COLO829 (cell line): ENCODE results near the gene GALNT6.
A peak's percentile ranks its signal among the peaks of the same experiment; 100 is the strongest.

Experiments
- DNase-seq: peaks from one replicate; pipeline ENCODE4 v3.0.0; 2012; ENCODE audit warnings: low spot score

Gene GALNT6

DNA sequence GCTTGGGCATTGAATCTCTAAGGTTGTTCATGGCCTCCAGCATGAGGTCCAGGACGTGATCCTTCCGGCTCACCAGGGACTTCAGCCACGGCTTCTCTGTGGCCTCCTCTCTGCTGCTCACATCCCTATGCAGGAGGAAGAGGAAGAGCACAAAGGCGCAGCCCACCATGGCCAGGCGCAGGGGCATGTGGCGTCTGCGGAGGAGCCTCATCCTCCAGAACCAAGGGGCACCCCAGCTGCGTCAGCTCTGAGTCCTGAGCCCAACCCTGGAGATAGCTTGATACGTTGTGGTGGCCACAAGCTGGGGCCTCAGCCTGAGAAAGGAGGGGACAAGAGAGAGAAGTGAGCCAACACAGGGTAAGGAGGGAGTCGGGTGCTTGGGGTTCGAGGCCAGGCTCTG lies 11.6 kb downstream of the GALNT6 start:
- no peak for DNase-seq

DNA sequence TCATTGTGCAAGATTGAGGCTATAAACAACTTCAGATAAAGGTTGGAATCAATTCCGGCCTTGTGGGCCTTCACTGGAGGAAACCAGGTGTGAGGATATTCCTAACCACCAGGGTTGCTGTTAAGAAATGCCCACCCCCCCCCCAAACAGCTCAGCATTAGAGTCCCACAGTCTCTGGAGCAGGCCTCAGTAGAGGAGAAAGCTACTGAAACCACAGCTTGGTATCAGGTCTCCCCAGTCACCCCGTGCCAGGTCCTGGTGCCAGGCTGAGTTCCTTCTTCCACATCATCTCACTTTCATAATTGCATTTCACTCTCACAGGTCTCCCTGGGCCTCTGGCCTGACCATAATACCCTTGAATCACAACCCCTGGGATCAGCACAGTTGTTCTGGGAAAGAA lies 12.5 kb downstream of the GALNT6 start:
- DNase-seq, result no peak

DNA sequence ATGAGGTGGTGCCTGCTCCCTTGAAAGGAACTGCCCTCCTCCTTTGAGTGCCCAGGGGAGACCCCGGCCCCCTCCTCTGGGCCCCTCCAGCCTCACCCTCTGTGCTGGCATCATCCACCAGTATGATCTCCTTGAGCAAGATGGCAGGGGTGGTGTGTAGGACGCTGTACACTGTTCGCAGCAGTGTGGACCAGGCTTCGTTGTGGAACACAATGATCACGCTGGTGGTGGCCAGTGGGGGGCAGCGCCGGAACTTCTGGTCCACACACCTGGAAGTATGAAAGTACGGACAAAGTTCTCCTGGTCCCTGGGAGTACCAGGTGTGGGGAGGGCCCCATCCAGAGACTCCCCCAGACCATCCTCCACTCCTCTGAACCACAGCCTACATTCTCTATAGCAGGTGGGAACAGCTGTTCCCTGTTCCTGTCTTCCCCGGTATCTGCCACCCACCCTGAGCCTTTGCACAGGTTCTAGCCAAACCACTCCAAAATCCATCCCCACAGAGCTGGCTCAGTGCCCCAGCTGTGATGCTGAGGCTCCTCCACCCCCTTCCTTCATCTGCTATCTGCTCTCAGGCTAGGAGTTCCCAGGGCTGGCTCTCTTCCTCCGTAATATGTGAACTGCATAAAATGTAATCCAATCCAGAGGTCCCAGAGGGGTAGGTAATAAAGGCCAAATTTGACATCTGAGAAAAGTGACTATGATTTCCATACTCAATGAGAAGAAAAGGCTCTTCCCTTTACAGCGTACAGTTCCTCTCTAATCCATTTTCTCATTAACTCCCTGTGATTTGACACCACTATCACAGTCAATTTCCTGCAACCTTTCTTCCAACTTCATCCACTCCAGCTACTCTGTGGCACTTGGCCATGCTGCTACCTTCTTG lies 13.9 kb downstream of the GALNT6 start:
- no peak for DNase-seq

DNA sequence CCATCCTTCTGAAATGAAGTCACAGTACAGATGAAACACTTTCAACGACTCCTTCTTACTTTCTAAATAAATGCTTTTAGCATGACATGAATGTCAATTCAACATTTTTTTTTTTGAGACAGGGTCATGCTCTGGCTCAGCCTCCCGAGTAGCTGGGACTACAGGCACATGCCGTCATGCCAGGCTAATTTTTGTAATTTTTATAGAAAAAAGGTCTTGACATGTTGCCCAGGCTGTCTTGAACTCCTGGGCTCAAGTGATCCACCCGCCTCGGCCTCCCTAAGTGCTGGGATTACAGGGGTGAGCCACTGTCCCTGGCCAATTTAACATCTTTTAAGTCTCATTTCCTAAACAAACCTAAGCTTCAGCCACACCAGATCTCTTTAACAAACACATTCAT lies 16.4 kb downstream of the GALNT6 start:
- no peak for DNase-seq

DNA sequence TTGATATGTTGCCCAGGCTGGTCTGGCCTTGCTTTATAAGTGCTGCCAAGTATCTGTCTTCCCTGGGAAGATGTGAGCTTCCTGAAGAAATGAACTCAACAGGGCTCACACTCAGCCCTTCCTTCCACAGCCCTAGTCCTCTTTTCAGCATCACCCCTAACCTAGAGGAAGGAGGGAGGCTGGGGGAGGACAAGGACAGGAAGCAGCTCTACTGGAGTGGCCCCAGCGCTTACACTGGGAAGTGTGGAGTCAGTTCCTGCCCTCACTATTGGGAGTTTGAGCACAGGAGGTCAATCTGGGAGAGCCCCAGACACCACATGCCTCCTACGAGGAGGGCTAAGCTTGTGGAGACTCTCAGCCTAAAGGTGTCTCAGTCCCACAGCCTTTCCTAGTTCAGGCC lies 16.8 kb downstream of the GALNT6 start:
- DNase-seq, result no peak

DNA sequence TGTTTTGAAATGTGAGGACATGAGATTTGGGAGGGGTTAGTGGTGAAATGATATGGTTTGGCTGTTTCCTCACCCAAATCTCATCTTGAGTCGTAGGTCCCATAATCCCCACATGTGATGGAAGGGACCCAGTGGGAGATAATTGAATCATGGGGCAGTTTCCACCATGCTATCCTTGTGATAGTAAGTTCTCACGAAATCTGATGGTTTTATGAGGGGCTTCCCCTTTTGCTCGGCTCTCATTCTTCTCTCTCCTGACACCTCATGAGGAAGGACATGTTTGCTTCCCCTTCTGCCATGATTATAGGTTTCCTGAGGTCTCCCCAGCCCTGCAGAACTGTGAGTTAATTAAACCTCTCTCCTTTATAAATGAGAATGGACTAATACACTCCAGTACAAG lies 18.0 kb downstream of the GALNT6 start:
- DNase-seq, result no peak

DNA sequence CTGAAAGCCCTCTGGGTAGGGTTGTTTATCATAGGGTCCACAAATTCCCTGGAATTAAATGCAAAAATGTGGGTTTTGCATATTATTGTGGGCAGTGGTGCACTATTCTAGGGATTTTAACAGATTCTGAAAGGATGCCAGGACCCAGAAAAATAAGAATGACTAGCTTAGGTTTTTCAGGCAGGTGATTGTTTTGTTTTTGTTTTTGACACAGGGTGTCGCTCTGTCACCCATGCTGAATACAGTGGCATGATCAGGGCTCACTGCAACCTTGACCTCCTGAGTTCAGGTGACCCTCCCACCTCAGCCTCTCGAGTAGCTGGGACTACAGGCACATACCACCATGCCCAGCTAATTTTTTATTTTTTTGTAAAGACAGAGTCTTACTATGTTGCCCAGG lies 19.2 kb downstream of the GALNT6 start:
- no peak for DNase-seq

DNA sequence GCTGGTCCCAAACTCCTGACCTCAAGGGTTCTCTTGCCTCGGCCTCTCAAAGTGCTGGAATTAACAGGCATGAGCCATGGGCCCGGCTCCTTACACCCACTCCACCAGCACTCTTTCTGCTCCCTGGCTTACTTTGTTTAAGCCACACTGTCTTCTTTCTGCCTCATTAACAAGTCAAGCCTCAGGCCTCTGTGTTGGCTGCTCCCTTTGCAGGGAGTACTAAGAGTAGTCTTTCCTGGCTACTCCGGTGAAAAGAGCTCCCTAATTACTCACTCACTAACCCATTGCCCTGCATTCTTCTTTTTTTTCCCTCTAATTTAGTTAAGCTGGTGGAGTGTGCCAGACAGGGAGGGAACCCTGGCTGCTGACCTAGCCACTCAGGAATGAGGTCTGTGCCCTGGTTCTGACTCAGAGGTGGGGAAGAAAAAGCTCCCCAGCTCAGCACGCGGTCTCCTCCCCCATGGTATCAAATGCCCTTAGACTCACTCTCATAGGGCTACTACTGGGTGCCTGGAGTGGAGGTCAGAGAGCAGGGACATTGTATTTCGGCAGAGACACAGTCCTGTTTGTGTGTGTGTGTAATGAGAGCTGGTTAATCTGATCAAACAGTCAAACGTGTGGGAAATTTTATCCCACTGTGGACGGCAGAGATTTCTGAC lies 19.8 kb downstream of the GALNT6 start:
- peak; percentile 86 for DNase-seq

DNA sequence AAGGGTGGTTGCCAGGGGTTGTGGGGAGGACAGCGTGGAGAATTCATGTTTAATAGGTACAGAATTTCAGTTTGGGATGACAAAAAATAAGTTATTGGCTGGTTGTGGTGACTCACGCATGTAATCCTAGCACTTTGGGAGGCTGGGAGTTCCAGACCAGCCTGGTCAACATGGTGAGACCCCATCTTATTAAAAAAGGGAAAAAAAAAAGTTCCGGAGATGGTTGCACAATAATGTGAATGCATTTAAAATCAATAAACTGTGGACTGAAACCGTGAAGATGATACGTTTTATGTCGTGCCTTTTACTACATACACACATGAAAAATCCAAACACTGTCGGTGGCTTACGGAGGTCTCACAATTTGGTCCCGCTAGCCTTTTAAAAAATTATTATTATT lies 20.5 kb downstream of the GALNT6 start:
- DNase-seq, result no peak

DNA sequence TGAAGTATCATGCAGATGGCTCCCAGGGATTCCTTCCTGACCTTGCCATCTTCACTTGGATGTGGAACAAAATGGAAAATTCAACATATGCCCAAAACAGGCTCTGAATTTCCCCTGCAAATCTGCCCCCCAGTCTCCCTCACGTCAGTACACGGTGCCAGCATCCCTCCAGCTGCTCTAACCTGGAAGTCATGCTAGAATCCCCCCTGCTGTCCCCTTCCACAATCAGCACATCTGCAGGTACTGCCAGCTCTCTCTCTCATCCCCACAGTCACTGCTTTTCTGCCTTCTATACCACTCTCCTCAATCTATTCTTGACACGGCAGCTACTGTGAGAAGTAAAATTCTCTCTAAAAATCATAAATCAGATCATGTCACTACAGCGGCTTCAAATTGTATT lies 21.6 kb downstream of the GALNT6 start:
- no peak for DNase-seq

DNA sequence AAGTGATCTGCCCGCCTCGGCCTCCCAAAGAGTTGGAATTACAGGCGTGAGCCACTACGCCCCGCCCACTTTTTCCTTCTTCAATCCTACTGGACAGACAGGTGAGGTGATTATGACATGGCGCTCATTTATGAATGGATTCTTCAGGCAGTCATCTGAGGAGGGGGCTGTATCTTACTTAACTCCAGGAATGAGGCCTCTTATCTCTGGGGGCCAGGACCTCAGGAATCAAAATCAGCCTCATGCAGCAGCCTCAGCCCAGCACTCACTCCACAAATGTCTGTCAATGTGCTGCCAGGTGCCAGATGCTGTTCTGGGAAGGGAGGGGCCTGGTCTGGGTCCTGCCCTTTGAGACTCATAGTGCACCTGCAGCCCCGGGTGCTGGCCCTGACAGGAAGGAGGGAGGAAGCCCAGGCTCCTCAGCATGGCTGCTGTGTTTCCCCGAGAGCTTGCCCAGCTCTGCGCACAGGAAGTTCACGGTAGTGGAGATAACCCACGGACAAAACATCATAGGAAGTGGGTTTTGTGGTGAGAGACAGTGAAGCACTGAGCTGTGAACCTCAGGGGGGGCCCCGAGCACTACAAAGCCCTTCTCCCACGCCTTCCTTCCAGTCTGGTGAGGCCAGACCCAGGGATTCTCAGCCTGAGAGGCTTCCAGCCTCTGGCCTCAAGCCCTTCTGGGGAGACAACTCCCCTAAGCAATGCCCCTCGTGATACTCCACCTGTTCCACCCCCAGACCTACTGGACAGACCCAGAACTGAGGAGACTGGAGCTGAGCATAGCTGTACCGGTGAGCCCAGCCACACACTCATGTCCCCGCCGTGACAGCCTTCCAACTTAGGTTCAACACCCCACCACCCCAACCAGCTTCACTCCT lies 22.3 kb downstream of the GALNT6 start:
- DNase-seq, result no peak

DNA sequence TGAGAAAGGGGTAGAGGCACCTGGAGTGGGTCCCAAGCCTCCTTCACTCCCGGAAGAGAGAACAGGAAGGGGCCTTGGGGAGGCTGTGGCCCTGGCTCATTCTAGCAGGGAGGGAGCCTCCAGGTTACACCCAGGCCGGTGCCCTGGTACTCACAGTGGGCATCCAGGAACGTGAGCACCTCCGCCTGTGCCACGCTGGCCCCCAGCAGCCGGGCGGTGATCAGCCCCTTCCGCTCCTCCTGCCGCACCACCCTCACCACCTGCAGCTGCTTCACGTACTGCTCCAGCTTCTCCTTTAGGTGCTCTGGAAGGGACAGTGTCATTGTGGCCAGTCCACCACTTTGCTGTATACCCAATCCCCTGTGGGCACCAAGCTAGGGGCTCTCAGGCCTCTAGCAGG lies 25.9 kb downstream of the GALNT6 start:
- DNase-seq, result no peak

DNA sequence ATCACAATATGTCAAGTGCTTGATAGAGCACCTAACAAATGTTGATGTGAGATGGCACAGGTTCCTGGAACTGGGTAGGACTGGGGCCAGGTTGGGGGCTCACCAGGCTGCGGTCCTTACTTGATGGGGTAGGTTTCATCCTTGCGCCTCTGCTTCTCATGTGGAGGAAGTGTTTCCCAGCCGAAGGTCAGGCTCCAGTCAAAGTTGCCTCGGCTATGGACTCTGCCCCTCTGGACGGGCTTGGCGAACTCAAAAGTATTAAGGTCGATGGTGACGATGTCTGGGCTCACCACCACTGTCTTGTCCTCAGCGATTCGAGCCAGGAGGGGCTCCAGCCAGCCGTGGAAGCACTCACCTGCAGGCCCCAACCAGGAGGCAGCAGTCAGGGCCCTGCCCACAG lies 27.2 kb downstream of the GALNT6 start:
- DNase-seq, result no peak

DNA sequence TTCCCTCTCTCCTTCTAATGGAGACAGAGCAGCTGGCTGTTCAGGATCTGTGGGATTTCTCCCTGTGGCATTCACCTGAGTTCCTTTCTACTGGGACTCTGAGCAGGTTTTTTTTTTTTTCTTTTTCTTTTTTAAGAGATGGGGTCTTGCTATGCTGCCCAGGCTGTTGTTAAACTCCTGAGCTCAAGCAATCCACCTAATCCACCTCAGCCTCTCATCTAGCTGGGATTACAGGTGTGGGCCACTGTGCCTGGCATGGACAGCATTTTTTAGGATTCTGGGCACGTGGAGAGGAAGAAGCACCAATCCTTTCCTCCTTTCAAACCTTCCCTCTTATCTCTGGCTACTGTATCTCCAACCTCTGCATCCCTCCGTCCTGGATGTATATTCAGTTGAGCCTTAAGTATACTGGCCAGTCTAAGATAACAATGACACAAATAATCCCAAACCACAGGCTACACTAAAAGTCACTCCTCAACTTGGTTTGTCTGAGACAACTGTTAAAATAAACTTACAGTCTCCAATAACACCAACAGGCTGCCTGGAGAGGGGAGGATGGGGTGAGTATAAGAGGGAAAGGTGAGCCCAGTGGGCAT lies 28.4 kb downstream of the GALNT6 start:
- DNase-seq, result no peak

DNA sequence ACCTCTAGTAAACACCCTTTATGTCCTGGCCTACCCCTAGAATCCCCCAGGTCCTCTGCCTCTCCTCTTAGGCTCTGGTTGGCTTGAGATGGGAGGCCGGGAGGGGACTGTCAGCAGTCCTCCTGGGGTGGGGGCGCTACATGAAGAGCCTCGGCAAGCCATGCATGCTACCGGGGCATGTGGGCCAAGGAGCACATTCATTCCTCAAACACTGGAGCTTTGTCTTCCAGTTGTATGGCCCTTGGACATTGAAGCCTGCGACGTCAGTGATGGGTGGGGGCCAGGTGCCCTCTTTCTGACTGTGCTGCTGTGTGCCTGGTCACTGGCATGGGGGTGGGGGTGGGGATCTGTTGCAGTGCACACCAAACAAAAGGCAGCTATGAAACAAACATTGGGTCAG lies 28.9 kb downstream of the GALNT6 start:
- peak; percentile 42 for DNase-seq

DNA sequence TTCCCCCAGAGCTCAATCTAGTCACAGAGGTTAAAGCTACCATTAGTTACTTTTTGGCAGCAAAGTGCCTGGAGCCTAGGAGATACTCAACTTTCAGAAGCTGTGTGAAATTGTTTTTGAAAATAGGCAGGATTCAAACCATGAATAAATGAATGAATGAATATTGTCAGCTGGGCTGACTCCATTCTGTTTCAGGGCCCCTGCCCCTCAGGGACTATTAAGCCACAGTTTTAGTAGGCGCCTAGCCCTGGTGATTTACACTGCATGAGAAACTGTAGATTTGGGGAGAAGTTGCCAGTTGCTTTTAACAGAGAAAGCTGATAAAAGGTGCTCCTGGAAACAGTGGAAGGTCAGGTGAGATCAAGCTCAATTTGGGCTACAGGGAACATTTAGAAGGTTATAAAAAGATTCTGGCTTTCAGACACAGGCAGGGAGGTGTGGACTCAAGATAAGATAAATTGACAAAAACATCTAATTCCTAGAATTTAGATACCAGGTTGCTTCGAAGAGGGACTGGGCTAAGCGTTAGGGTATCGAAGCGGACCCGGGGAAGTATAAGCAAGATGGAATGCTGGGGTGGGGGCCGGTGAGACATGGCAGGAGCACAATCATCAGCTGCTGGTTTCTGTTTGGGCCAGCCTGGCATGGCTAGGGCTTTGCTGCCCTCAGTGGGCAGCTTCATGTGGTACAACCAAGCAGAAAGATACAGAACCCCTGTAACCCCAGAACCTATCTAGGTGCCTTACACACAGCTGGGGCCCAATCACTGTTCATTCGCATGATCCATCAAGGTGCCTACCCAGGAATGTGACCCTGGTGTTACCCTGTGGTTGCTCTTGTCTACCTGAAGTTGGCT lies 29.8 kb downstream of the GALNT6 start:
- no peak for DNase-seq

DNA sequence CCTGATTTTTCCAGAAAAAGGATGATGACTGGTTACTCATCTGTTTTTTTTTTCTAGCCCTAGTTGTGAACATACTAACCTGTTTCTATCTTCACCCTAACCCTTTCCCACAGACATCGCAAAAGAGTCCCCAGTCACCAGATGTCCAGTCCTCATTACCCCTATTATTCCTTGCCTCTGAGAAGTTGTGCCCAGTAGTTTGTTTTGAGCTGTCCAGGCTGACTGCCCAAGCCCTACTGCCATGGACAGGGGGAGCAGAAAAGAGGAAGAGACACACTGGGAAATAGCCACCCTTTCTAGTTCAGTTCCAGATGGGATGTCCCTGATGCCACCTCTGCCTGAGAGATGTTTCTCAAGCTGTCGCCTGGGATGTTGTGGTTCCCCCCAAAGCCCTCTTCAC lies 30.9 kb downstream of the GALNT6 start:
- DNase-seq, result no peak

DNA sequence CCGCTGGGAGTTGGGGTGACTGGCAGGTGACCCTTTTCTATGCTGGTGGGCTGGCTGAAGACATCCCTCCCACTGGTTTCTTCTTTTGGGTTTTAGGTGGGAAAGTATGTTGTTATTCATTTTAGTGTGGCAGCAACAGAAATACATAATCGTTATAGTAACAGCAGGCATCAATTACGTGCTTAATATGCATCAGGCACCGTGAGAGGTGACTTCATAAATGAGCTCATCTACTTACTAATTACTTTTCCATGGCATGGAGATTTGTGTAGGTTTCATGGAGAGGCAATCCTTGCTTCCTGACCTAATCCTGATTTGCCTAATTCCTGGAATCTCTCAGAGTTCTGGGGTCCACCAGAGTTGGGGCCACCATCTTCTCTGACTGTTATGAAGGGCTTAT lies 31.4 kb downstream of the GALNT6 start:
- no peak for DNase-seq

DNA sequence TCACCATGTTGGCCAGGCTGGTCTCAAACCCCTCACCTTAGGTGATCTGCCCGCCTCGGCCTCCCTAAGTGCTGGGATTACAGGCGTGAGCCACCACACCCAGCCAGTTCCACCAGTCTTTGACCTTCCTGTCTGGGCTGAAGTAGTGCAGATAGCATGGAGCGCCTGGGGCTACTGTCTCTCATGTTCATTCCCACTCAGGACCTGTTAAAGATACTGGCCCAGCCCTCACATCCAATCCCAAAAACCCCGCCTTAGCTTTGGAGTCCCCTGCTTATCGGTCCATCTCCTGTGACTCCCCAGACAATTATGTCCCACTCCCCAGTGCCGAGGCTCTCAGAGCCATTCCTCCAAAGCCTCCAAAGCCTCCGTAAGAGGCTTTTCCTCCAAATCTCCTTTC lies 32.7 kb downstream of the GALNT6 start:
- no peak for DNase-seq

DNA sequence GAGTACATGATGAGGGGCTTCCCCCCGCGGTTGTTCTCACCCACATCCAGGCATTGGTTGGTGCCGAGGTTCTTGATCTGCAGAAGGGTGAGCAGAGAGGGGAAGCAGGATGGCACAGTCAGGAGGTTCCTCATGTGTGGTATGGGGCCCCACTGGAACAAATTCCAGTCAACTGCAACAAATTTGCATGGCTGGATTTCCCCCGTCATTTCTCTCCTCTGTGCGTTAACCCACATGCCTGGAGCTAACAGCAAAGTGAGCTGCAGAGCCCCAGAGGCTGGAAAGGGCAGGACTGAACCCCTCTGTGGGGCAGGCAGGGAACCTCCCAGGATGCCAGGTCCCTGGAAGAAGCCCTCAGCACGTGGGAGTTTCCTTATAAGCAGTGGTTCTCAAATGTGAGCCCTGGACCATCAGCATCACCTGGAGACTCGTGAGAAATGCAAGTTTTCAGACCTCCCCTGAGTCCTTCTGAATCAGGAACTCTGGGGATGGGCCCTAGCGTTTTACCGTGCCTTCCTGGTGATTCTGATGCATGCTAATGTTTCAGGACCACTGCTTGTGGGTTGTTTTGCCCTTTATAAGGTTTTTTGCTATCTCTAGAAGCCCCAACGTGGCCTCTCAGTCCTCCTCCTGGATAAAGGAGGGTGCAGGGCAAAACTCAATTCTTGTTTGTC lies 33.7 kb downstream of the GALNT6 start:
- DNase-seq, result no peak
